Thyroid gland (tissue), 4 donors: ENCODE results near the gene PCBP3.

Experiments
- CTCF ChIP-seq, 6 experiments: fragments of 200-600 bp in 3 of 6; fragments of 450-650 bp in 3 of 6; sonication (generic) in 3 of 6; IDR thresholded peaks; one replicate each; pipeline ENCODE4 v1.5.1; 2016 to 2019; ENCODE audit warnings: antibody characterized with exemption in 6 of 6, mild to moderate bottlenecking in 2 of 6, inconsistent platforms in 1 of 6, moderate library complexity in 1 of 6
- POLR2A ChIP-seq, 2 donors: fragments of 450-650 bp; IDR thresholded peaks; one replicate each; pipeline ENCODE4 v1.6.1; 2017; ENCODE audit warnings: antibody characterized with exemption in 2 of 2, mild to moderate bottlenecking in 2 of 2, moderate library complexity in 1 of 2

GRCh38 chr21:45756669-45757068 lies 113.1 kb downstream of the PCBP3 start:
- TF ChIP-seq POLR2A (IDR thresholded peaks at IDR 0.05) (no peak), CTCF (IDR thresholded peaks at IDR 0.05) (no peak)
